Kidney epithelial cell (primary cell): ENCODE measurements around the gene FOCAD. TPM values are rescaled to one million over a fixed set of nuclear protein-coding genes. Genes with fewer than 3 reads are reported as not detected.

ENCODE experiments used
- DNase-seq: peaks from one replicate; pipeline ENCODE4 v3.0.0-alpha.2; 2010; ENCODE audit warnings: low read depth
- H3K27me3 ChIP-seq: 2 replicates; pipeline ENCODE4 v1.6.0; 2011; ENCODE audit warnings: low read length; ENCODE audit not compliant: control insufficient read depth, insufficient read depth
- H3K36me3 ChIP-seq: 2 replicates; pipeline ENCODE4 v1.5.1; 2011; ENCODE audit warnings: low read length; ENCODE audit not compliant: control insufficient read depth, insufficient read depth
- H3K4me3 ChIP-seq: 2 replicates; pipeline ENCODE4 v1.5.1; 2011; ENCODE audit warnings: low read depth, mild to moderate bottlenecking, control low read depth, low read length
- total RNA-seq: library from RNA; depleted of rRNA; stranded (reverse); fragments of >200 nt; gene quantifications from 2 replicates; pipeline ENCODE4 v1.2.3, GENCODE V29; 2015
- TF ChIP-seq, protein P1 (sequence below): IDR thresholded peaks from 2 replicates; pipeline ENCODE4 v1.5.1; 2011; ENCODE audit warnings: mild to moderate bottlenecking, moderate library complexity, low read length, control low read depth, inconsistent platforms; ENCODE audit not compliant: insufficient read depth, poor library complexity, severe bottlenecking

FOCAD gene
- total RNA-seq, 1 donor from 2014 or later: 62.9 TPM

DNA sequence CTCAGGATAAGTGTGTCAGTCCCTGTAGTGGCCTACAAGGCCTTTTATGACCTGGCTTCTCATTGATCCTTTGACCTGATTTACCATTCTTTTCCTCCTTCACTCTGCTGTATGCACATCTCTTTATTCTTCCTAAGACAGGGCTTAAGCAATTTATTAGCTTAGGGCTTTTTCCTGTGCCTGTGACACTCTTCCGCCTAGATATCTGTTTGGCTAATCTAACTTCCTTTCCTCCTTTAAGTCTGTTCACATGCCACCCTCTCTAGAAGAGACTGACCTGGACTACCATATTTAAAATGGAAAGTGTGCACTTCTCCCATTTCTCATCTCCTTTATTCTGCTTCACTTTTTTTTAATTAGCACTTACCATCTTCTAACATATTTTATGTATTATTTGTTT lies 29.1 kb downstream of the FOCAD start:
- H3K27me3 ChIP-seq: no peaks in the 10 kb centered on the region
- TF ChIP-seq, protein P1, sequence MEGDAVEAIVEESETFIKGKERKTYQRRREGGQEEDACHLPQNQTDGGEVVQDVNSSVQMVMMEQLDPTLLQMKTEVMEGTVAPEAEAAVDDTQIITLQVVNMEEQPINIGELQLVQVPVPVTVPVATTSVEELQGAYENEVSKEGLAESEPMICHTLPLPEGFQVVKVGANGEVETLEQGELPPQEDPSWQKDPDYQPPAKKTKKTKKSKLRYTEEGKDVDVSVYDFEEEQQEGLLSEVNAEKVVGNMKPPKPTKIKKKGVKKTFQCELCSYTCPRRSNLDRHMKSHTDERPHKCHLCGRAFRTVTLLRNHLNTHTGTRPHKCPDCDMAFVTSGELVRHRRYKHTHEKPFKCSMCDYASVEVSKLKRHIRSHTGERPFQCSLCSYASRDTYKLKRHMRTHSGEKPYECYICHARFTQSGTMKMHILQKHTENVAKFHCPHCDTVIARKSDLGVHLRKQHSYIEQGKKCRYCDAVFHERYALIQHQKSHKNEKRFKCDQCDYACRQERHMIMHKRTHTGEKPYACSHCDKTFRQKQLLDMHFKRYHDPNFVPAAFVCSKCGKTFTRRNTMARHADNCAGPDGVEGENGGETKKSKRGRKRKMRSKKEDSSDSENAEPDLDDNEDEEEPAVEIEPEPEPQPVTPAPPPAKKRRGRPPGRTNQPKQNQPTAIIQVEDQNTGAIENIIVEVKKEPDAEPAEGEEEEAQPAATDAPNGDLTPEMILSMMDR: no peak
- DNase-seq: no peak

DNA sequence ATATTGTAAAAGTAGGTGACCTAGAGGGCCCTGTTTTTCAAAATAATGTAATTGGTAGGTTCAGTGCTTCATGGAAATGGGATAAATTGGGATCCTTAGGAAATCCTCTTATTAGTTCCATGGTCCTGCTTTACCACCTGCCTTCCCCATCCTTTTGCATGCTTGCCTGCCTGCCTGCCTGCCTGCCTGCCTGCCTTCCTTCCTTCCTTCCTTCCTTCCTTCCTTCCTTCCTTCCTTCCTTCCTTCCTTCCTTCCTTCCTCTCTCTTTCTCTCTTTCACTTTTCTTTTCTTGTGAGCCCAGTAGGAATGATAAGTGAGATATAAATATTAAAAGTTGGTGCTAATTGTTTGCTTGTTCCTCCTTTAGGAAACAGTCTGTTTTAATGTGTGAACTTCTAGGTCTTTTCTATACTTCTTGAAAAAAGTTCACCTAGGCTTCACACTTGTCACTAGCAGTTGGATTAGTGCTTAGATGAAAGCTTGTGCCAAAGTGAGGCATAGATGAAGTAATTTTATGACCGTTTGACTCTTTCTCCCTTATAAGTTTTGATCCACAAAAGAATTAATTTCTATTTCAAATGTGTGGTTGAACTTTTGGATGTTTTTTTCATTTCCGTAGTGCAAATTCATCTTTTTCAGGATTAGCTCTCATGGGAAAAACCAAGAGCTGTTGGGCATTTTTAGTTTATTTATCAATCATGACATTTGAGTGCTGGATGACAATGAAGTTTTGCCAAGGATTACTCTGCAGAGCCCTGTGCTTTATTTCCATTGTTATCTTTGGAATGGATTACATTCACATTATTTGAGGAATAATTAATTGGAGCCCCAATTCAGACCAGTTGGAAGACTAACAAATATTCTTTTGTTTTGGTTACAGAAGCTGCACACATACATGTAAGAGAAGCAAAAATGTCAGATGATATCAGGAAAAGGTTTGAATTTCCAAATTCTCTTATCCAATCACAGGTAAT lies 30.7 kb downstream of the FOCAD start:
- Histone ChIP-seq H3K4me3 (no peak overlapping the region), H3K36me3 (no peaks in the 10 kb centered on the region), H3K27me3 (no peaks in the 10 kb centered on the region)
- DNase-seq: no peak
- TF ChIP-seq, protein P1: no peak

More for the DNA sequence above, 29.1 kb downstream of the FOCAD start:
- no peak overlapping the region for H3K4me3 ChIP-seq
- H3K36me3 ChIP-seq: no peaks in the 10 kb centered on the region

DNA sequence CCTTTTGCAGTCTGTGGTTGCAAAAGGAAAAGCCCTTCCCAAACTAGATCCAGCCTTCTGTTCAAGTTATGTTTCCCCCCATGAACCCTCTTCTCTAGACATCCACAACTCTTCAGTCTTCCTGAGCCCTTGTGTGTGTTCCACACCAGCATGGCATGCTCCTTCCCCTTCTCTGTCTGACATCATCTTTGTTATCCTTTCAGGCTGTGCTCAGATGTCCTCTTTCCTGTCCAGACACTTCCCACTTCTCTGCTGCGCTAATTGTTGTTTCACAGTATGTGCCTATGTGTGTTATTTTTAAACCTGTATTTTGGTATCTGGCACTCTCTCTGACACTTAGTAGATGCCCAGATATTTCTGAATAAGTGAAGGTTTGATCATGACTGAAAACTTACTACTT lies 38.2 kb downstream of the FOCAD start:
- Histone ChIP-seq H3K36me3 (no peaks in the 10 kb centered on the region), H3K27me3 (no peaks in the 10 kb centered on the region), H3K4me3 (no peak overlapping the region)
- TF ChIP-seq, protein P1: no peak
- no peak for DNase-seq

DNA sequence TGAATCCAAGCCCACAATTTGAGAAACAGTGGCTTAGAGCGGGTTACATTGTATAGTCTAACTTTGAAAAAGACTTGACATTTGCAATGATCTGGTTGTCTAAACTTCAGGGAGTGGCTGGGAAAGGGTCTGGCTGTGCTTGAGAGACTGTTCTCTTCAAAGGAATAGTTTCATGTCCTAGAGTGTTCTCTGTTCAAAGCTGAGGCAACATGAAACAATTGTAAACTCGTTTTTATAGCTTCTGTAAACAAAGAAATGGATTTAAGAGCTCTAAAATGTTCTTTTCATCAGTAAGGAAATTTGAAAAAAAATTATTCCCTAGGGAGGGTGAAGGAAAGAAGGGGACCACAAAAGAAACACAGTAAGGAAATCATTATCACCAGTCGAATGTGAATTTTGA lies 41.6 kb downstream of the FOCAD start:
- Histone ChIP-seq H3K27me3 (no peaks in the 10 kb centered on the region), H3K4me3 (no peak overlapping the region), H3K36me3 (no peaks in the 10 kb centered on the region)
- no peak for DNase-seq
- TF ChIP-seq, protein P1: no peak

DNA sequence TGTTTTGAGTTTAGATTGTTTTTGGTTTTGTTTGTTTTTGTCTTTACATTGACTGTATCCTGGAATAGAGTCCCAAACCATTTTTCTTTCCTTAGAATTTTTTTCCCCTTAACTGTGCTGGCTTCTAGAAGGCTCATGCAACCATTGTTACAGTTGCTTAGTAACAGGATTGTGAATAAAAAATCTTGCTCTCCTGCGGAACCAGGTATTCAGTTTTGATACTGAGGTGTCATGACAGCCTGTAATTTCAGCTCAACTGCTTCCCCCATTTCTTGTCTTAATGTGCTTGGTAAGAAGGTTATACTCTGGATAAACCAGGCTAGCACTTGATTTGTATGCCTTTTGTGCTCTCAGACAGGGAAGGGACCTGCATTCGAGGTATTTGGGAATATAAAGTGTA lies 42.1 kb downstream of the FOCAD start:
- DNase-seq: no peak

More for the DNA sequence above, 42.1 kb downstream of the FOCAD start:
- TF ChIP-seq, protein P1: no peak
- Histone ChIP-seq H3K4me3 (no peak overlapping the region), H3K36me3 (no peaks in the 10 kb centered on the region), H3K27me3 (no peaks in the 10 kb centered on the region)
